SK-N-SH (cell line): ENCODE measurements around the gene MANF. TPM values are rescaled to one million over a fixed set of nuclear protein-coding genes. Genes with fewer than 3 reads are reported as not detected.

Experiments used
- CTCF ChIA-PET: fragments of 300-600, 350-600 bp; formaldehyde crosslinking; extraction: SDS; loops from one replicate; lab custom pipeline; 2021; lab: Yijun Ruan, JAX
- POLR2A ChIA-PET: fragments of 350-600 bp; sonication (Branson Sonifier 250); formaldehyde crosslinking; extraction: SDS; loops from one replicate; lab custom pipeline; 2020; ENCODE audit warnings: antibody characterized with exemption, inconsistent platforms; lab: Yijun Ruan, JAX
- DNase-seq: peaks from one replicate; pipeline ENCODE4 v3.0.0; 2012
- H2AFZ ChIP-seq: fragments of 200-600 bp; sonication (generic); 2 replicates; pipeline ENCODE4 v1.8.1; 2016; ENCODE audit warnings: antibody characterized with exemption, mild to moderate bottlenecking, low read depth
- H3F3A ChIP-seq: fragments of 200-600 bp; sonication (generic); replicated peaks from 2 replicates; pipeline ENCODE3; 2016; ENCODE audit warnings: antibody characterized with exemption, mild to moderate bottlenecking; ENCODE audit not compliant: insufficient read depth
- H3K27ac ChIP-seq, 2 experiments: fragments of 200-500 bp in 1 of 2; fragments of 200-600 bp in 1 of 2; sonication (Bioruptor generic) in 1 of 2; sonication (generic), shearing (Covaris generic) in 1 of 2; 2 replicates each; pipeline versions ENCODE4 v1.5.1 to v1.6.1; 2014 to 2016; ENCODE audit warnings: low read depth in 2 of 2, inconsistent platforms in 1 of 2, low read length in 1 of 2, mild to moderate bottlenecking in 1 of 2, mixed read lengths in 1 of 2
- H3K27me3 ChIP-seq: fragments of 200-600 bp; sonication (generic), shearing (Covaris generic); 2 replicates; pipeline ENCODE4 v1.6.1; 2016; ENCODE audit warnings: mixed run types; ENCODE audit not compliant: insufficient read depth
- H3K36me3 ChIP-seq, 2 experiments: fragments of 200-500 bp in 1 of 2; fragments of 200-600 bp in 1 of 2; sonication (Bioruptor generic) in 1 of 2; sonication (generic) in 1 of 2; replicated peaks in 1 of 2; 2 replicates each; pipeline versions ENCODE3 to v1.5.1; 2014 to 2016; ENCODE audit warnings: low read length in 1 of 2, mild to moderate bottlenecking in 1 of 2; ENCODE audit not compliant: insufficient read depth in 2 of 2, control insufficient read depth in 1 of 2
- H3K4me1 ChIP-seq, 2 experiments: fragments of 200-500 bp in 1 of 2; fragments of 200-600 bp in 1 of 2; sonication (Bioruptor generic) in 1 of 2; sonication (generic), shearing (Covaris generic) in 1 of 2; 2 replicates each; pipeline versions ENCODE4 v1.5.1 to v1.6.1; 2014 to 2016; ENCODE audit warnings: low read depth in 1 of 2, low read length in 1 of 2, mixed run types in 1 of 2; ENCODE audit not compliant: insufficient read depth in 2 of 2, control insufficient read depth in 1 of 2
- H3K4me2 ChIP-seq: fragments of 200-600 bp; sonication (generic), shearing (Covaris generic); 2 replicates; pipeline ENCODE4 v1.6.1; 2017; ENCODE audit warnings: mixed run types
- H3K4me3 ChIP-seq, 2 experiments: fragments of 200-500 bp in 1 of 2; fragments of 200-600 bp in 1 of 2; sonication (Bioruptor generic) in 1 of 2; sonication (generic), shearing (Covaris generic) in 1 of 2; 2 replicates each; pipeline versions ENCODE4 v1.5.1 to v1.8.1; 2014 to 2016; ENCODE audit warnings: low read depth in 2 of 2, inconsistent platforms in 1 of 2, low read length in 1 of 2, mild to moderate bottlenecking in 1 of 2, mixed read lengths in 1 of 2, moderate library complexity in 1 of 2
- H3K79me2 ChIP-seq: fragments of 200-600 bp; sonication (generic); 2 replicates; pipeline ENCODE4 v1.8.1; 2017; ENCODE audit warnings: mild to moderate bottlenecking; ENCODE audit not compliant: insufficient read depth
- H3K9ac ChIP-seq: fragments of 200-600 bp; sonication (generic); 2 replicates; pipeline ENCODE4 v1.6.1; 2017; ENCODE audit warnings: mixed run types
- H3K9me2 ChIP-seq: fragments of 200-600 bp; sonication (generic); 2 replicates; pipeline ENCODE4 v1.6.1; 2017; ENCODE audit warnings: mixed run types
- H3K9me3 ChIP-seq: fragments of 200-600 bp; sonication (generic); 2 replicates; pipeline ENCODE4 v1.6.1; 2017; ENCODE audit warnings: mixed run types, mild to moderate bottlenecking, moderate library complexity
- H4K20me1 ChIP-seq: fragments of 200-600 bp; sonication (generic); 2 replicates; pipeline ENCODE4 v1.6.1; 2017; ENCODE audit warnings: mild to moderate bottlenecking, mixed run types; ENCODE audit not compliant: insufficient read depth
- EP300 ChIP-seq, 2 experiments: IDR thresholded peaks; 2 replicates each; pipeline versions ENCODE4 v1.4.0 to v1.6.1; 2012; ENCODE audit warnings: borderline replicate concordance in 1 of 2, low read depth in 1 of 2, low read length in 1 of 2
- GABPA ChIP-seq: IDR thresholded peaks from 2 replicates; pipeline ENCODE4 v1.4.0; 2012; ENCODE audit warnings: low read depth, mild to moderate bottlenecking
- GATA2 ChIP-seq: sonication (generic); formaldehyde crosslinking; IDR thresholded peaks from 2 replicates; pipeline ENCODE4 v1.5.0; 2020; ENCODE audit warnings: mild to moderate bottlenecking, missing genetic modification reagents
- MEF2A ChIP-seq: IDR thresholded peaks from 2 replicates; pipeline ENCODE4 v1.4.0; 2012; ENCODE audit warnings: low read depth, borderline replicate concordance
- NFIC ChIP-seq: IDR thresholded peaks from 2 replicates; pipeline ENCODE4 v1.4.0; 2012; ENCODE audit warnings: borderline replicate concordance
- POLR2AphosphoS5 ChIP-seq: IDR thresholded peaks from 2 replicates; pipeline ENCODE4 v1.6.1; 2012; ENCODE audit warnings: low read depth, low read length
- SIN3A ChIP-seq: IDR thresholded peaks from 2 replicates; pipeline ENCODE4 v1.6.1; 2012; ENCODE audit warnings: low read depth, mild to moderate bottlenecking, low read length, moderate library complexity, borderline replicate concordance
- YY1 ChIP-seq: IDR thresholded peaks from 2 replicates; pipeline ENCODE4 v1.4.0; 2012; ENCODE audit warnings: low read depth, mild to moderate bottlenecking
- WGBS: methylation state at CpG from one replicate; pipeline ENCODE4 v1.1.6; 2017; ENCODE audit warnings: low lambda C conversion rate; 5-methylcytosine and 5-hydroxymethylcytosine counted together
- polyA plus RNA-seq, 3 experiments: library from polyadenylated mRNA; depleted of rRNA; stranded (reverse); fragments of >200 nt; gene quantifications; 2 replicates each; pipeline ENCODE4 v1.2.3, GENCODE V29; 2012
- TF ChIP-seq, protein P1 (sequence below): IDR thresholded peaks from 2 replicates; pipeline ENCODE4; 2012

Gene MANF
- polyA plus RNA-seq, 1 of the 3 experiments (the other 2 are of a cell fraction) = 121 TPM

DNA sequence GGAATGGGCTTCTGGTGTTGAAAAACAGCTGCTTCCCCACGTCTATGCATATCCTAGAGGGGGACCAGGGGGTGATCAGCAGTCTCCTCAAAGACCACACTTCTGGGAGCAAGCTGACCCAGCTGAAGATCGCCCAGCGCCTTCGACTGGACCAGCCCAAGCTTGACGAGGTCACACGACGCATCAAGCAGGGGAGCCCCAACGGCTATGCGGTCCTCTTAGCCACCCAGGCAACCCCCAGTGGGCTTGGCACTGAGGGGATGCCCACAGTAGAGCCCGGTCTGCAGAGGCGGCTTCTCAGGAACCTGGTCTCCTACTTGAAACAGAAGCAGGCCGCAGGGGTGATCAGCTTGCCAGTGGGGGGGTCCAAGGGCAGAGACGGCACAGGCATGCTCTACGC lies 8.5 kb downstream of the MANF start:
- no peak for TF ChIP-seq SIN3A
- TF ChIP-seq NFIC = no peak
- TF ChIP-seq GATA2 (CRISPR knock-in tag) = no peak
- TF ChIP-seq MEF2A = no peak
- TF ChIP-seq, protein P1, sequence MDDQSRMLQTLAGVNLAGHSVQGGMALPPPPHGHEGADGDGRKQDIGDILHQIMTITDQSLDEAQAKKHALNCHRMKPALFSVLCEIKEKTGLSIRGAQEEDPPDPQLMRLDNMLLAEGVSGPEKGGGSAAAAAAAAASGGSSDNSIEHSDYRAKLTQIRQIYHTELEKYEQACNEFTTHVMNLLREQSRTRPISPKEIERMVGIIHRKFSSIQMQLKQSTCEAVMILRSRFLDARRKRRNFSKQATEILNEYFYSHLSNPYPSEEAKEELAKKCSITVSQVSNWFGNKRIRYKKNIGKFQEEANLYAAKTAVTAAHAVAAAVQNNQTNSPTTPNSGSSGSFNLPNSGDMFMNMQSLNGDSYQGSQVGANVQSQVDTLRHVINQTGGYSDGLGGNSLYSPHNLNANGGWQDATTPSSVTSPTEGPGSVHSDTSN = no peak
- no peak for TF ChIP-seq YY1
- no peak for TF ChIP-seq GABPA

DNA sequence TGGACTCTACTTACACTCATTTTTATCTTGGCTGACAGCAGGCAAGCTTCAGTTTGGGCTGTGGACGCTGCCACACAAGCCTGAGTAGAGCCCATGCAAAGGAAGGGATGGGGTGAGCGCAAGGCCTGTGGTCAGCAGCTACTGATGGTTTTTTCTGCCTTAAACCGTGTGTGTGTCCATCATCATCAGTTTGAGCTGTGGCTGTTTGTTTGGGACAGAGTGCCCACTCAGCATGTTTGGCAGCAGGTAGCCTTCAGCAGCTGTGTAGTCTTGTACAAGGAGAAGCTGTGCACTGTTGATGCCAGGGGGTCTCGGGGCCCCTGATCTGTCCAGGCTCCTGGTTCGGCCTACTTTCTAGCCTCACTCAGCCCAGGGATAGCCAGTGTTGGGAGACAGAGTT lies 9.4 kb downstream of the MANF start:
- ChIA-PET POLR2A (no interaction called here), CTCF (interaction anchor here (1.0 to 1.6 kb wide), 2 partner anchors 13 to 105 kb away, joined by 3 to 4 read pairs; partner anchors contain the start of gene DCAF1)
- TF ChIP-seq POLR2AphosphoS5 (peak; percentile 29; the same call in 1 of the 2 replicates), EP300 (IDR thresholded peaks at IDR 0.05; ENCODE audit: borderline replicate concordance in 1 of 2, low read depth in 1 of 2, low read length in 1 of 2) (no peak)
- Histone ChIP-seq H3K9ac (peak overlapping the region; percentile 24; the same call in 1 of the 2 replicates), H3K4me1 (peaks cover 11 to 51% of the 10 kb centered on the region in 2 experiments), H3K27ac (no peak overlapping the region), H4K20me1 (peaks cover 55% of the 10 kb centered on the region), H3K36me3 (peaks cover 29 to 82% of the 10 kb centered on the region in 2 experiments), H3K9me2 (no peaks in the 10 kb centered on the region), H3K4me3 (no peak overlapping the region; a peak in 1 of 4 replicates), H2AFZ (no peak overlapping the region), H3K27me3 (no peaks in the 10 kb centered on the region), H3K4me2 (peak overlapping the region; percentile 98; the same call in 1 of the 2 replicates), H3K79me2 (peaks cover 61% of the 10 kb centered on the region), H3K9me3 (no peaks in the 10 kb centered on the region), H3F3A (peaks cover 37% of the 10 kb centered on the region)
- no peak for DNase-seq
- 86% methylated on average over 5 of the region's 5 CpGs for WGBS

More for the DNA sequence above, 8.5 kb downstream of the MANF start:
- Histone ChIP-seq H3K4me1 (peaks cover 11 to 57% of the 10 kb centered on the region in 2 experiments), H3K4me2 (peak overlapping the region; percentile 98; the same call in 1 of the 2 replicates), H3K9ac (no peak overlapping the region), H4K20me1 (peaks cover 62% of the 10 kb centered on the region), H3K9me2 (no peaks in the 10 kb centered on the region), H3F3A (peaks cover 45% of the 10 kb centered on the region), H3K79me2 (peaks cover 68% of the 10 kb centered on the region), H3K9me3 (no peaks in the 10 kb centered on the region), H3K4me3 (no peak overlapping the region), H2AFZ (no peak overlapping the region), H3K27me3 (no peaks in the 10 kb centered on the region), H3K27ac (no peak overlapping the region), H3K36me3 (peaks cover 33 to 83% of the 10 kb centered on the region in 2 experiments)
- WGBS = 88% methylated on average over 1 of the region's 14 CpGs
- POLR2A ChIA-PET = interaction anchor here (1.0 kb wide), 1 partner anchor 45 kb away, joined by 3 read pairs; no protein-coding TSS in a partner anchor
- no peak for DNase-seq
- CTCF ChIA-PET = interaction anchor here (0.7 to 1.8 kb wide), 8 partner anchors 41 to 778 kb away, joined by 3 to 5 read pairs (median 3); partner anchors contain the start of genes DCAF1, DOCK3, MAPKAPK3 and RAD54L2
